CD14-positive monocyte (primary cell): ENCODE results near the gene NAALADL1. TPM values are rescaled to one million over a fixed set of nuclear protein-coding genes. Genes with fewer than 3 reads are reported as not detected.

Experiments used
- DNase-seq, 3 donors: peaks; one replicate each; pipeline ENCODE4 v3.0.0-alpha.2; 2011 to 2022
- H2AFZ ChIP-seq: 2 replicates; pipeline ENCODE4 v1.6.0; 2012; ENCODE audit warnings: mild to moderate bottlenecking, low read depth, low read length, inconsistent platforms; ENCODE audit not compliant: insufficient read depth, poor library complexity, severe bottlenecking
- H3K27ac ChIP-seq, 2 donors: 1 replicate in 1 of 2; 2 replicates in 1 of 2; pipeline ENCODE4 v1.5.1; 2012 to 2013; ENCODE audit warnings: low read length in 2 of 2, control low read depth in 1 of 2, inconsistent platforms in 1 of 2, low read depth in 1 of 2, mild to moderate bottlenecking in 1 of 2
- H3K27me3 ChIP-seq, 2 donors: one replicate each; pipeline versions ENCODE4 v1.6.0 to v1.6.1; 2011 to 2013; ENCODE audit warnings: low read length in 2 of 2; ENCODE audit not compliant: control insufficient read depth in 2 of 2, insufficient read depth in 2 of 2
- H3K36me3 ChIP-seq, 2 donors: replicated peaks in 1 of 2; 1 replicate in 1 of 2; 2 replicates in 1 of 2; pipeline versions ENCODE4 v1.5.1 to v1.6.1; 2012 to 2013; ENCODE audit warnings: low read length in 2 of 2, control low read depth in 1 of 2, inconsistent platforms in 1 of 2, mild to moderate bottlenecking in 1 of 2; ENCODE audit not compliant: insufficient read depth in 2 of 2, control insufficient read depth in 1 of 2
- H3K4me1 ChIP-seq, 2 donors: 1 replicate in 1 of 2; 2 replicates in 1 of 2; pipeline versions ENCODE4 v1.5.1 to v1.6.1; 2012 to 2013; ENCODE audit warnings: low read length in 2 of 2, control low read depth in 1 of 2, inconsistent platforms in 1 of 2, mild to moderate bottlenecking in 1 of 2, moderate library complexity in 1 of 2; ENCODE audit not compliant: insufficient read depth in 2 of 2, control insufficient read depth in 1 of 2
- H3K4me2 ChIP-seq: replicated peaks from 2 replicates; pipeline ENCODE3; 2012; ENCODE audit warnings: low read length, moderate library complexity, mild to moderate bottlenecking; ENCODE audit not compliant: poor library complexity, severe bottlenecking; ENCODE audit errors: extremely low read depth
- H3K4me3 ChIP-seq, 3 experiments: fragments of 200-600 bp in 1 of 3; sonication (generic) in 1 of 3; replicated peaks in 1 of 3; 1 replicate in 2 of 3; 2 replicates in 1 of 3; pipeline ENCODE4 v1.5.1; 2011 to 2013; ENCODE audit warnings: low read length in 3 of 3, mild to moderate bottlenecking in 3 of 3, control low read depth in 2 of 3, low read depth in 2 of 3, inconsistent platforms in 1 of 3, moderate library complexity in 1 of 3
- H3K79me2 ChIP-seq: 2 replicates; pipeline ENCODE4 v1.6.0; 2012; ENCODE audit warnings: mild to moderate bottlenecking, control low read depth, inconsistent platforms, low read length, moderate library complexity; ENCODE audit not compliant: insufficient read depth
- H3K9ac ChIP-seq: 2 replicates; pipeline ENCODE4 v1.6.0; 2017; ENCODE audit warnings: low read length, mild to moderate bottlenecking; ENCODE audit not compliant: insufficient read depth, poor library complexity, severe bottlenecking
- H3K9me3 ChIP-seq, 2 donors: replicated peaks in 1 of 2; 1 replicate in 1 of 2; 2 replicates in 1 of 2; pipeline versions ENCODE4 v1.5.1 to v1.6.1; 2012 to 2013; ENCODE audit warnings: low read length in 2 of 2, control low read depth in 1 of 2; ENCODE audit not compliant: control insufficient read depth in 1 of 2, insufficient read depth in 1 of 2
- H4K20me1 ChIP-seq: 2 replicates; pipeline ENCODE4 v1.6.0; 2012; ENCODE audit warnings: mild to moderate bottlenecking, low read length, control low read depth, moderate library complexity; ENCODE audit not compliant: insufficient read depth
- H3K27ac Mint-ChIP-seq, 7 donors: one replicate each; pipeline ENCODE4 v1.8.0; 2020; ENCODE audit warnings: mild to moderate bottlenecking in 7 of 7, mixed read lengths in 7 of 7, moderate library complexity in 6 of 7, inconsistent platforms in 2 of 7
- H3K27me3 Mint-ChIP-seq, 3 donors: one replicate each; pipeline ENCODE4 v1.8.0; 2021 to 2022; ENCODE audit warnings: low read depth in 3 of 3, mild to moderate bottlenecking in 3 of 3, mixed read lengths in 3 of 3, moderate library complexity in 3 of 3, inconsistent platforms in 1 of 3
- H3K36me3 Mint-ChIP-seq, 2 donors: one replicate each; pipeline ENCODE4 v1.8.0; 2020; ENCODE audit warnings: mixed read lengths in 2 of 2, inconsistent platforms in 1 of 2, mild to moderate bottlenecking in 1 of 2
- H3K4me1 Mint-ChIP-seq: one replicate; pipeline ENCODE4 v1.8.0; 2020; ENCODE audit warnings: mild to moderate bottlenecking, mixed read lengths
- H3K4me3 Mint-ChIP-seq, 2 donors: one replicate each; pipeline ENCODE4 v1.8.0; 2020; ENCODE audit warnings: mild to moderate bottlenecking in 2 of 2, mixed read lengths in 2 of 2, moderate library complexity in 1 of 2
- H3K9me3 Mint-ChIP-seq, 7 donors: one replicate each; pipeline ENCODE4 v1.8.0; 2020 to 2022; ENCODE audit warnings: mixed read lengths in 7 of 7, mild to moderate bottlenecking in 6 of 7, moderate library complexity in 6 of 7, inconsistent platforms in 2 of 7
- WGBS: methylation state at CpG from one replicate; pipeline ENCODE4 v1.1.5; 2013; ENCODE audit warnings: missing lambda C conversion rate; ENCODE audit not compliant: insufficient coverage; 5-methylcytosine and 5-hydroxymethylcytosine counted together
- intact Hi-C, 2 donors: fragments of 100-400 bp; cut with micrococcal nuclease; formaldehyde crosslinking; loops; one replicate each; pipeline versions ENCODE4 v1.15.0 to v1.15.1; 2023
- polyA plus RNA-seq, 3 donors: library from polyadenylated mRNA; depleted of rRNA in 1 of 3; unstranded in 2 of 3; stranded (reverse) in 1 of 3; fragments of 300-500 nt in 2 of 3; fragments of >200 nt in 1 of 3; fragmentation: Illumina TruSeq in 2 of 3; gene quantifications; 1 replicate in 2 of 3; 2 replicates in 1 of 3; pipeline ENCODE4 v1.2.3, GENCODE V29; 2012 to 2021
- TF ChIP-seq, protein P1 (sequence below): fragments of 200-600 bp; IDR thresholded peaks from one replicate; pipeline ENCODE4 v1.8.0; 2022; ENCODE audit warnings: antibody characterized with exemption, mild to moderate bottlenecking

NAALADL1 gene
- polyA plus RNA-seq, 3 donors: 11.1 to 20.1 (median 20.1) TPM

DNA sequence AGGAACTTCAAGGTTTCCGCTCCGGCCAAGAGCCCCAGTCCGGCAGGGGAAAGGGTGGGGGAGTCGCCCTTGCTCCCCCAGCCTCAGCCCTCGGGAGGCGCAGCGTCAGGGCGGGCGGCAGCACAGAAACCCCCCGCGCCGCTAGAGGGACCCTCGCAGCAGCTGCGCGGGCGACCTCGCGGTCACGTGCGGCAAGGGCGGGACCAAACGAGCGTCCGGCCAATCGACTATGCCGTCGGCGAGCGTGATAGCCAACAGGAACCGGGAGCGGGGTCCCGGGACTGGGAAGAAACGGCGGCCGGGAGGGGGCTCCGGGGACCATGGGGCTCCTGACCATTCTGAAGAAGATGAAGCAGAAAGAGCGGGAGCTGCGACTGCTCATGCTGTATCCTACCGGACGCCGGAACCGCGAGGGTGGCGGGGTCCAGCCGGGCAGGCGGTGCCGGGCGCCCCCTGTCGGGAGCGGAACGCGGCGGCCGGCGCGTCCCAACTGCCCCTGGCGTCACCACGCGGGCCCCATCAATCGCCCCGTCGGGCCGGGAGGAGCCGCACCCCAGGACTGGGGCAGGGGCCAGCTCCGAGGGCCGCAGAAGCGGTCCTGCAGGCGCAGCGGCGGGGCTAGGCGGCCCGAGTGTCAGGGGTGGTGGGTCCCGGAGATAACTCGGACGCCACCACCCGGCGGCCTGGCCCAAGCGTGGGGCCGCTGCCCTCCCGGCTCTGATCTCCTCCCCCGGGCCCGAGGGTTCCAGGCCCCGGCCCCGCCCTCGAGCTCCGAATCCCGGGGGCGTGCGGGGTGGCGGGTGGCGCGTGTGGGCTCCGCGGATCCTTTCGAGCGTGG is 44.2 kb downstream of the NAALADL1 start, which contains the start of gene ARL2:
TSS of gene ARL2 (plus strand) at position 273 of the 838 bp plus-strand sequence. CDS start at position 321, 48 bp downstream.
- H3K9me3 Mint-ChIP-seq: peaks cover 0 to 8% (median 0%) of the 10 kb centered on the region in 7 donors
- Histone ChIP-seq H3K79me2 (peaks cover 37% of the 10 kb centered on the region), H2AFZ (peak within 1 kb of the TSS; percentile 96), H3K27me3 (no peaks in the 10 kb centered on the region), H3K4me1 (peaks cover 22 to 32% of the 10 kb centered on the region in 2 donors), H3K4me3 (peak within 1 kb of the TSS; percentile 52 to 96 (median 70)), H3K4me2 (peak within 1 kb of the TSS; percentile 96), H4K20me1 (peaks cover 10% of the 10 kb centered on the region), H3K36me3 (peaks cover 9 to 15% of the 10 kb centered on the region in 2 donors), H3K9ac (peak within 1 kb of the TSS; percentile 93), H3K27ac (peak within 1 kb of the TSS; percentile 94 to 97), H3K9me3 (no peaks in the 10 kb centered on the region)
- H3K27me3 Mint-ChIP-seq: no peaks in the 10 kb centered on the region
- H3K4me3 Mint-ChIP-seq: peak within 1 kb of the TSS; percentile 90 to 95
- TF ChIP-seq, protein P1, sequence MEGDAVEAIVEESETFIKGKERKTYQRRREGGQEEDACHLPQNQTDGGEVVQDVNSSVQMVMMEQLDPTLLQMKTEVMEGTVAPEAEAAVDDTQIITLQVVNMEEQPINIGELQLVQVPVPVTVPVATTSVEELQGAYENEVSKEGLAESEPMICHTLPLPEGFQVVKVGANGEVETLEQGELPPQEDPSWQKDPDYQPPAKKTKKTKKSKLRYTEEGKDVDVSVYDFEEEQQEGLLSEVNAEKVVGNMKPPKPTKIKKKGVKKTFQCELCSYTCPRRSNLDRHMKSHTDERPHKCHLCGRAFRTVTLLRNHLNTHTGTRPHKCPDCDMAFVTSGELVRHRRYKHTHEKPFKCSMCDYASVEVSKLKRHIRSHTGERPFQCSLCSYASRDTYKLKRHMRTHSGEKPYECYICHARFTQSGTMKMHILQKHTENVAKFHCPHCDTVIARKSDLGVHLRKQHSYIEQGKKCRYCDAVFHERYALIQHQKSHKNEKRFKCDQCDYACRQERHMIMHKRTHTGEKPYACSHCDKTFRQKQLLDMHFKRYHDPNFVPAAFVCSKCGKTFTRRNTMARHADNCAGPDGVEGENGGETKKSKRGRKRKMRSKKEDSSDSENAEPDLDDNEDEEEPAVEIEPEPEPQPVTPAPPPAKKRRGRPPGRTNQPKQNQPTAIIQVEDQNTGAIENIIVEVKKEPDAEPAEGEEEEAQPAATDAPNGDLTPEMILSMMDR: peak; percentile 94
- H3K27ac Mint-ChIP-seq: peak within 1 kb of the TSS; percentile 94 to 98 (median 97)
- under 1% methylated on average over 95 of the region's 96 CpGs for WGBS
- DNase-seq: peak; percentile 81 to 82 (median 82)
- H3K4me1 Mint-ChIP-seq: peaks cover 35% of the 10 kb centered on the region
- peaks cover 18 to 25% of the 10 kb centered on the region in 2 donors for H3K36me3 Mint-ChIP-seq
- intact Hi-C loops: loop anchor here in 1 of 2 donors (1.0 to 10.0 kb wide), 4 partner anchors 68 to 169 kb away; partner anchors contain the start of genes CDC42BPG, CDCA5, PPP2R5B and TM7SF2

DNA sequence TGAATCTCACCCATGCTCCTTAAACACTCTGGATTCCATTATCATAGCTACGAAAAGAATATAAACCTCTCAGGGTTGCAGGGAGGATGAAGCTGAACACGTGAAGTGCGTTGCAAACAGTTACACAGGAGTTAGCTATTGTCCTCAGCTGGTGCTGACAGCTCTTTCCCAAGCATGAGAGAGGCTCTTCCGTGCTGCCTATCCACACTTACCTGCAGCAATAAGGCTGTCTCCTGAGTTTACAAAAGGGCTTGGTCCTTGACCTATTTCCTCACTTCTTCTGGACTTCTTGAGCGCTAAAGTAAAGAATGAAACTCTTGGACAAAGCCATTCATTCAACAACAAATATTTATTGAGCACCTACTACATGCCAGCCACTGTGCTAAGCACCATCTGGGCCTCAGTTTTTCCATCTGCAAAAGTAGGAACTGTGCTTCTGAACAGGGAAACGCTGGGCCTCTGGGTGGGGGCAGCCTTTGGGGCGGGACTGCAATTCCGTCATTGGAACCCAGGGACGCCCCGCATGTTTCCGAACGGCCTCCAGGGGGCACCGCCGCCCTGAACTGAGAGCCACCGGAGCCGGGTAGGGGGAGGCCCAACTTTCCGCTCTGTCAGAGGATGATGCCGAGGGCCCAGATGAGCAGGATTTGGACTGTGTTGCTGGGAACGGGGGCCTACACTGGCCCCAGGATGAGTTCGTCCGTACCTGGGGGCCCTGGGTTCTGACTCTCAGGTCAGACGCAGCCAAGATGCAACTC is 45.0 kb downstream of the NAALADL1 start:
- H3K9me3 ChIP-seq: no peaks in the 10 kb centered on the region
- peaks cover 0 to 8% (median 0%) of the 10 kb centered on the region in 7 donors for H3K9me3 Mint-ChIP-seq
- peaks cover 35% of the 10 kb centered on the region for H3K4me1 Mint-ChIP-seq
- H3K4me3 Mint-ChIP-seq: peak overlapping the region; percentile 90 to 95
- peak overlapping the region; percentile 94 to 97 for H3K27ac ChIP-seq
- H3K4me2 ChIP-seq: peak overlapping the region; percentile 96
- TF ChIP-seq, protein P1: peak; percentile 87
- H3K4me3 ChIP-seq: peak overlapping the region; percentile 52 to 96 (median 70)
- H2AFZ ChIP-seq: peak overlapping the region; percentile 96
- H4K20me1 ChIP-seq: peaks cover 10% of the 10 kb centered on the region
- WGBS: 14% methylated on average over 21 of the region's 22 CpGs
- H3K36me3 ChIP-seq: peaks cover 2 to 8% of the 10 kb centered on the region in 2 donors
- H3K27ac Mint-ChIP-seq: peak overlapping the region; percentile 94 to 98 (median 97)
- peaks cover 37% of the 10 kb centered on the region for H3K79me2 ChIP-seq
- H3K27me3 ChIP-seq: no peaks in the 10 kb centered on the region
- no peaks in the 10 kb centered on the region for H3K27me3 Mint-ChIP-seq
- intact Hi-C loops: loop anchor here in 1 of 2 donors (1.0 to 10.0 kb wide), 4 partner anchors 69 to 169 kb away; partner anchors contain the start of genes CDC42BPG, CDCA5, PPP2R5B and TM7SF2
- peaks cover 22 to 32% of the 10 kb centered on the region in 2 donors for H3K4me1 ChIP-seq
- DNase-seq: peak; percentile 86 to 91 (median 90)
- H3K9ac ChIP-seq: peak overlapping the region; percentile 93
- H3K36me3 Mint-ChIP-seq: peaks cover 16 to 17% of the 10 kb centered on the region in 2 donors
